Gastrocnemius medialis (tissue), 4 donors: ENCODE measurements around the gene LY86.

Experiments used
- POLR2A ChIP-seq, 2 donors: fragments of 450-650 bp; IDR thresholded peaks; one replicate each; pipeline ENCODE4 v1.6.1; 2017; ENCODE audit warnings: antibody characterized with exemption in 2 of 2, mild to moderate bottlenecking in 2 of 2, moderate library complexity in 2 of 2
- TF ChIP-seq, protein P1 (sequence below), 5 experiments: fragments of 450-650 bp in 3 of 5; fragments of 200-600 bp in 2 of 5; sonication (generic) in 2 of 5; IDR thresholded peaks in 4 of 5; conservative IDR thresholded peaks in 1 of 5; 1 replicate in 4 of 5; 2 replicates in 1 of 5; pipeline ENCODE4 v1.5.1; 2016 to 2019; ENCODE audit warnings: antibody characterized with exemption in 5 of 5, mild to moderate bottlenecking in 3 of 5, moderate library complexity in 3 of 5

- TF ChIP-seq, protein P1, sequence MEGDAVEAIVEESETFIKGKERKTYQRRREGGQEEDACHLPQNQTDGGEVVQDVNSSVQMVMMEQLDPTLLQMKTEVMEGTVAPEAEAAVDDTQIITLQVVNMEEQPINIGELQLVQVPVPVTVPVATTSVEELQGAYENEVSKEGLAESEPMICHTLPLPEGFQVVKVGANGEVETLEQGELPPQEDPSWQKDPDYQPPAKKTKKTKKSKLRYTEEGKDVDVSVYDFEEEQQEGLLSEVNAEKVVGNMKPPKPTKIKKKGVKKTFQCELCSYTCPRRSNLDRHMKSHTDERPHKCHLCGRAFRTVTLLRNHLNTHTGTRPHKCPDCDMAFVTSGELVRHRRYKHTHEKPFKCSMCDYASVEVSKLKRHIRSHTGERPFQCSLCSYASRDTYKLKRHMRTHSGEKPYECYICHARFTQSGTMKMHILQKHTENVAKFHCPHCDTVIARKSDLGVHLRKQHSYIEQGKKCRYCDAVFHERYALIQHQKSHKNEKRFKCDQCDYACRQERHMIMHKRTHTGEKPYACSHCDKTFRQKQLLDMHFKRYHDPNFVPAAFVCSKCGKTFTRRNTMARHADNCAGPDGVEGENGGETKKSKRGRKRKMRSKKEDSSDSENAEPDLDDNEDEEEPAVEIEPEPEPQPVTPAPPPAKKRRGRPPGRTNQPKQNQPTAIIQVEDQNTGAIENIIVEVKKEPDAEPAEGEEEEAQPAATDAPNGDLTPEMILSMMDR (IDR thresholded peaks at IDR 0.05 in 4 of 5, conservative IDR thresholded peaks at IDR 0.05 in 1 of 5) = no peak
- no peak for TF ChIP-seq POLR2A (IDR thresholded peaks at IDR 0.05)
These were observed 46.8 kb downstream of the LY86 start for GRCh38 chr6:6635291-6635690.
